Stimulated activated CD8-positive, alpha-beta memory T cell treated with anti-CD3 and anti-CD28 coated beads, Interleukin-7, amount 100 ng/mL, for 24 hours (primary cell): ENCODE data around the gene SLC2A13.

Source experiments
- DNase-seq: peaks from one replicate; pipeline ENCODE4 v3.0.0-alpha.2; 2020; ENCODE audit warnings: low read depth

SLC2A13 gene

DNA sequence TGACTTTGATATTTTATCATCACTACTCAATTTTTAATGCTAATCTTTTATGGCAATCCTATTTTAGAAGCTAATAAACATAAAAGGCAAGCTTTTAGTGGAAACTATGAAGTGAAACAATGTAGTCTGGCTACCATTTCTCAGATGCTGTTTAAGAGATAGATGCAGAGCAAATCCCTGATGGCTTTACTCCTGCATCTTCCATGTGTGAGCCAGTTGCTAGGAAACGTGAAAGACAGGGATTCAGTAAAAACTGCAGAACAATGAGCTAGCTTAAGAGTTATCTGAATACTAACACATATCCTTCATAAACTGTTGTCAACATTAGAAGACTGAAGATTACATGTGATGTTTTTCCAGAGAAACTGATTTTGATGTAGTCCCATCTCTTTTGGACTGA is 112.6 kb downstream of the SLC2A13 start:
- no peak for DNase-seq

DNA sequence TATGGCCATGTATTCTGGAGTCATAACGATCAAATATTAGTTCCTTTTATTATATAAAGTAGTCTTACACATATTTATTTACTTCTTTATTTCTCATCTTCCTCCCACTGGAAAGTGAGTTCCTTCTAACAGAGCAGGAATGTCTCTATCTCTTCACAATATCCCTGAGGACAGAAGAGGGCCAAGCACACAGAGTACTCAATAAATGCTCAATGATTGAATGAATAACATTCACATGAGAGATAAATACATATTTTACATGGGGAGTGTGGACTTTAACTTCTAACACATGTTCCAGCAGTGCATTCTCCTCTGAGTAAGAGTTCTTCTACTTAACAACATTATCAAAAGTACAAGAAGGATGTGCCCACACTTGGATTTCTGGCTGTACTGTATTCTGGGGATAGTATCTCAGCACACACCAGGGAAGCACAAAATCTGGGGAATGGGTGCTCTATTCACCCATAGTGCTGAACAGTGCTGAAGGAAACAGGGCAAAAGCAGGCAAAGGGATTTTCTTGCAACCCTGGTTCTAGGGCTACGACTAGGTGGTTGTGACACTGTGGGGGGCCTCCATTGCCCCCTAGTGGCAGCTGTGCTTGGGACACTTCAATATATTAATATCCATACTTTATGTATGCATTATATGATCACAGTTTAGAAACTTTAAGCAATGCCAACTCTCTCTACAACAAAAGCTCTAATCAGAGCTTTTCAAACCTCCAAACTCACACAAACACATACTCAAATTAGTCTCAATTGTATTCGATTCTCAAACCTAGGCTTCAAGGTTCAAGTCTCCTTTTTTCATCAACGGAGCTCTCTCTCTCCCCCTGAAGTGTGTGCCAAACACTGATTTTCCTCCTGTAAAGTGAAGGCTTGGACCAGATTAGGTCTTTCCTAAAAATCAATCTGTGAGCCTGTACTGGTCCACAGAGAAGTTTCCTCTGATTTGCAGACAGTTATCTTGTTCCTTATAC is 115.5 kb downstream of the SLC2A13 start:
- DNase-seq: peak; percentile 26

DNA sequence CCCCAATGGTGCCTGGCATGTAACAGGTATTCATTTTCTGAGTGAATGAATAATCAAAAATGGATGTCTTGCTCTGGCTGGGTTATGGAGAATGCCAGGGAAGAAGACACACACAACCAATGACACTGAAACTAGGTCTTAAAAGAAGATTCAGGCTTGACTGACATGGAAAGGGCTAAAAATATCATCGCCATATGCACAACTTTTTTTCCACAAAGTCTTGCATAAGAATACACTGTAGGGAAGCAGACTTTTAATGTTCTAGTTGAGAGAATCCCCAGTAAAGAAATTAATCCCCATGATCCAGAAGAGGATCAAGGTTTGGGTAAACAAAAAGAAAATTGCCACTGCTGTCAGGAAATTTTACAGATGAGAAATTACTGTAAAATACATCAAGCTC is 116.4 kb downstream of the SLC2A13 start:
- no peak for DNase-seq

DNA sequence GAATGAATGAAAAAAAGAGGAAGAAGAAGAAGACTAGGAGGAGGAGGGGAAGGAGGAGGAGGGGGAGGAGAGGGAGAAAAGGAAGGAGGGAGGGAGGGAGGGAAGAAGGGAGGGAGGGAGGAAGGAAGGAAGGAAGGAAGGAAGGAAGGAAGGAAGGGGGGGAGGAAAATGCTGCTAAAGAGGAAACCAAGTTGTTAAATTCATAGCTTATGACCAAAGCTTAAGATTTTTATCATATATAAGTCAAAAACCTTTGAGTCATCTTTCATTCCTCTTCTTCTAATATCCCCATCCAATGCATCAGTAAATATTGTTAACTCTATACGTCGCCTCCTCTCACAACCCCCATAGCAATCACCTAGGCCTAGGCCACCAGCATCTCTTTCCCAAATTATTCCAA is 117.3 kb downstream of the SLC2A13 start:
- DNase-seq: no peak

DNA sequence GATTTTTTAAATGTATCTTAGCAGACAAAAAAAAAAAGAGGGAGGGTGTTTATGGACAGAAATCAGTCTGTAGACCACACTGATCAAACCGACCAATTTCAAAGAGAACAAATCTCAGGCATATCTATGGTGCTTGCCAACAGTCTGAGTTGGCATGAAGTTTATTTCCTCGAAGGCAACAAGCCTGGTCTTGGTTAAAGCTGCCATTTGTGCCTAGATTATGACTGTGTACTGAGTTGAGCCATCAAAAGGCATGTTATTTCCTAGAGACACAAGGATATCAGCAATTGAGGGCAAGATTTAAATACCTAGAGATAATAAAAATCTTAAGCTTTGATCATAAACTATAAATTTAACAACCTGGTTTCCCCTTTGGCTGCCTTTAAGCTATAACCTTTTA is 119.2 kb downstream of the SLC2A13 start:
- DNase-seq: no peak

DNA sequence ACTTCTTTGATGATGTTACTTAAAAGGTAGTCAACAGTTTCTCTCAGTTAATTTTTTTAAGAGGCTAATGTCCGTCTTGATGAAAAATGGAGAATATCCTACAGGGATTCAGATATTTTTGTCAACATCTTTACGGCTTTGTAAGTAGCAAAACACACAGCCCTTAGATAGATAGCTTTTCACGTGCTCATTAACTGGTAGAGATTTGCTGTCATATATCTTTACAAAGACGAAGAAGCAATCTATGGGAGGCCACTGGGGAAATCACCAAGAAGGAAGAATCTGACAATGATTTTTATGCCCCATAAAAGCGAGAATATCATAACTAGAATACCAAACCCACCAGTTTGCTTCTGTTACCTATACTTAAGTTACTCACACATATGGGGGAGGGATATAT is 121.2 kb downstream of the SLC2A13 start:
- no peak for DNase-seq

DNA sequence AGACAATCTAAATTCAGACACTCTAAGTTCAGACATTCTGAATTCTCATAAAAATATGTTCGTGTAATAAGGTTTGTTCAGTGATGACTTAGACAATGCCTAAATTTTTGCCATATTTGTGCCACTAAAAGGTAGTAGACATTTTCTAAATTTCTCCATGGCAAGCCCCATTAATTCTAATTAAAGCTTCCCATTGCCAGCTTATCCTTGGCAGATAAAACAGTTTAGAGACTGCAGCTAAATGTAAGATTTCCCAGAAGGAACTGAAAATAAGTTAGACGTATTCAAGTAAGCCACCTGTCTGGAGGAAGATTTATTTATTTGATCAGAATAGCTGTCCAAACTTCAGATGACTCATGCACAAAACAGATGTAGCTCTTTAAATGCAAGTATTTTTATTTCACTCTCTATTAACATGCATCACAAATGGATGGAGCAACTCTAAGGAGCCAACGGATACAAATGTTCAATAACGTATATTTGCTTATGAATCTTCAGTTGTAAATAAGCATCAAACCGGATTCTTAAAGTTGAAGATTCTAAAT is 130.4 kb downstream of the SLC2A13 start:
- no peak for DNase-seq

DNA sequence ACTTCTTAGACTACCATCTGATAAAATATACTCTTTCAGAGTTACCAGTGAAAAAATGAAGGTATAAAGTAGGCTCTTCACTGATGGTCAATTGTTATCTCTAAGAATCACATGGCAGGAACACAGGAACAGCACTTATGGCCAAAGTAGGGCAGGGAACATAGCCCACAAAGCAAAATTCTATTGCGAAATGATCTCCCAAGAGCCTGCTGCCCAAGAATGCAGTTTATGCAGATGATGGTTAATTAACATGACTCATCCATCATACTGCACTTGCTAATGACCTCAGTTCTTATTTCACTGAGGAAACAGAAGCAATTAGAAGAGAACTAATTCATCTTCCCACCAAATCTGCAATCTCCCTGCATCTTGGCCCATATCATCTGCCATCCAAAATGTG is 133.8 kb downstream of the SLC2A13 start:
- no peak for DNase-seq

DNA sequence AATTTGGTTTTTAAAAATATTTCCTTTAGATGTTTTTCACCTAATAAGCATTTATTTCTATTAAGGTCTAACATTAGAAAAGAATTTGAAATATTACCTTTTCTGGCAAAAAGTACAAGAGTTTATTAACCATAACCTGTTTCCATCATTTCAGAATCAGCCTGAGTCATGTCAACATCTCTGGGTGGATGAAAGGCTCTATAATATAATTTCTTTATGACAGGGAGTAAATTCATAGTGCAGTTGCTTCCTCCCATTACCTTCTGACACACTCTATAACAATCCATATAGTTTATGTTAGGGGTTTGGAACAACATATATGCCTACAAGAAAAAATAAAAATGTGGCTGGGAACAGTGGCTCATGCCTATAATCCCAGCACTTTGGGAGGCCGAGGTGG is 134.5 kb downstream of the SLC2A13 start:
- no peak for DNase-seq

DNA sequence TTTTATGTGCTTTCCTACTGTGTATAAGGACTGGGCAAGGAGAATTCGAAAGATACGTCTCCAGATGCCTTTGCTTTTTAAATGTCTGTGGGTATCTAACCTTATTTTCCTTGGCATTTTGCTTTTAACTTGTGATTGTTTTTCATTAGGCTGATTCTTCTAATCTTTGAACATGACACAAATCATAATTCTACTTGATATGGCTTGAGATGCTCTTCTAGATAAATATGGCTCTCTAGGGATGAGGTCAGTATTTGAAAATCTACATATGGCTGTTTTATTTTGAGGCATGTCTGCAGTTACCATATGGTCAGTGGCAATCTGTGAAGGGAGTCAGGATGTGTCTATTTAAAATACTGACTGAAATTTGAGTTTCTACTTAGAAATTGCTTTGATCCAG is 139.2 kb downstream of the SLC2A13 start:
- DNase-seq: no peak

DNA sequence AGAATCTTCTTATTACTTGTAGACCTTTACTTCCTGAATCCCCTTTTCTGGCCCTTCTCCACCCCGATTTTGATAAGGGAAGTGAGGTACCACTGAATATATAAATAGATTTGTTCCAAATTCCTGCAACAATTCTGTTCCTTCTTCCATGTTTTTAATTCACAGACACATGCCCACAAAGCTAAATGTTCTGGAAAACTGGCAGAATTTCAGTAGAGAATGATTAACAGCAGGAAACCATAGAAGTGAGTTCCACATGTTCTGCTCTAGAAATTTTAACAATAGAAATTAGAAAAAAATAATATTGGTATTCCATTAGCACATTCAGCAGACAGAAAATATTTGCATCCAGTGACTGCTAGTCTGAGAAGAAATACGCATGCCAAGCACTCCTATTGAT is 139.6 kb downstream of the SLC2A13 start:
- no peak for DNase-seq

DNA sequence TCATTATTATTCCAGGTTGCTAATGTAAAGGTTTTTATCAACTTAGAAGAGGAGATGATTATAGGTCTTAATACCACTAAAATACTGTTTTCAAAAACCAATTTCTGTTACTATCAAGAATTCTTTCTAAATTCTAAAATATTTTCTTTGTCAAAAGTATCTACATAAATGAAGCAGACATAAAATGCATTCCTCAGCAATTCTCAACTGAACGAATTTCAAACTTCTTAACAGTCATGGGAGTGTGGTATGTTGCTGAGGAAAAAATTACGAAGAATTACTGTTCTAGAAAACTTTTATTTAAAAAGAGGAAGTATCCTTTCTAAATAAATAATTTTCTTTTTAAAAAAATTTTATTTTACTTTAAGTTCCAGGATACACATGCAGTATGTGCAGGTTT is 146.4 kb downstream of the SLC2A13 start:
- no peak for DNase-seq

DNA sequence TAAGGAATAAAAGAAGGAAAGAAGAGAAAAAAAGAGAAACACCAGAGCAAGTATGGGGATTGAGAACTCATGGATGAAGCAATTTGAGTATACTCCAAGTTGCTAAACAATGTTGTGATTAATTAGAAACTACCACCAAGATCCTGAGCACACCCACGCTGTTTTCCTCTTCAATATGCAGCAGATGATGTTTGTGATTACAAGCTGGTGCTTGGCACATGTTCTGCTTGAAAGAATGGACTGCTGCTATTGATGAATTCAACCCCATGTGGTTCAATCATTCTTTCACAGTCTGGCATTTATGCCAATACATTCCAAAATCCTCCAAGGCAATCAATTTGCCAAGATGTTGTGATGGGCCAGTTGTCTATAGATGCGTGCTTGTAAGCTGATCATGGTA is 146.8 kb downstream of the SLC2A13 start:
- DNase-seq: no peak

DNA sequence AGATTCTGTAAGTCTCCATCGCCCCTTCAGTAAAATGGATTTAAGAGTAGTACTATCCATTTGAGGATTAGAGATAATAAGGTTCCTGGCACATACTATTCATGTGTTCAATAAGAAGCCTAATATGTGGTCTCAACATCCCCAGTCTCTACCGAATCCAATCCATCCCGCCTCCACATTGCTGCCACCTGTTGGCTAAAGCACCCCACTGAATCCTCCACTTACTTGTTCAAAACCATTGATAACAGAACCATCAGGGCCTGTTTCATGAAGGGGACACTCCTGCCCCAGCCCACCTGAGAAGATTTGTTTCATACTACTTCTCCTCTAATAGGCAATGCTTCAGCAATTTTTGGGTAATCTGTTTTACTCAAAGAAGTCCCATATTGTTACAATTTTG is 147.5 kb downstream of the SLC2A13 start:
- no peak for DNase-seq

DNA sequence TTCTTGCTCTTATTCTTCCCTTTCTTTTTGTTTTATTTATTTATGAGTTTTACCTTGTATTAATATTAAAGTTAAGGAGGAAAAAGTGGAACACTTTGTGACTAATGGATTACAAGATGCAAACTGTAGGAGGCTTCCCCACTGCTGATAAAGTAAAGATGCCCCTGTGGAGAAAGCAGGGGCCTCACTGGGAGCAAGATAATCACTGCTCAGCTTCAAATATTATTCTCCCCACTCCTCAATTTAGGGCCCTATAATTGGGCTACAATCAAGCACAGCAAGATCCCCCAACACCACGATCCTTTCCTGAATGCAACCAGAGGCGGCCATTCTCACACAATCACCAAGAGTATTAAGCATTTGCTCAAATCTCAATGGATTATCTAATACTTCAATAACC is 149.2 kb downstream of the SLC2A13 start:
- DNase-seq: no peak

DNA sequence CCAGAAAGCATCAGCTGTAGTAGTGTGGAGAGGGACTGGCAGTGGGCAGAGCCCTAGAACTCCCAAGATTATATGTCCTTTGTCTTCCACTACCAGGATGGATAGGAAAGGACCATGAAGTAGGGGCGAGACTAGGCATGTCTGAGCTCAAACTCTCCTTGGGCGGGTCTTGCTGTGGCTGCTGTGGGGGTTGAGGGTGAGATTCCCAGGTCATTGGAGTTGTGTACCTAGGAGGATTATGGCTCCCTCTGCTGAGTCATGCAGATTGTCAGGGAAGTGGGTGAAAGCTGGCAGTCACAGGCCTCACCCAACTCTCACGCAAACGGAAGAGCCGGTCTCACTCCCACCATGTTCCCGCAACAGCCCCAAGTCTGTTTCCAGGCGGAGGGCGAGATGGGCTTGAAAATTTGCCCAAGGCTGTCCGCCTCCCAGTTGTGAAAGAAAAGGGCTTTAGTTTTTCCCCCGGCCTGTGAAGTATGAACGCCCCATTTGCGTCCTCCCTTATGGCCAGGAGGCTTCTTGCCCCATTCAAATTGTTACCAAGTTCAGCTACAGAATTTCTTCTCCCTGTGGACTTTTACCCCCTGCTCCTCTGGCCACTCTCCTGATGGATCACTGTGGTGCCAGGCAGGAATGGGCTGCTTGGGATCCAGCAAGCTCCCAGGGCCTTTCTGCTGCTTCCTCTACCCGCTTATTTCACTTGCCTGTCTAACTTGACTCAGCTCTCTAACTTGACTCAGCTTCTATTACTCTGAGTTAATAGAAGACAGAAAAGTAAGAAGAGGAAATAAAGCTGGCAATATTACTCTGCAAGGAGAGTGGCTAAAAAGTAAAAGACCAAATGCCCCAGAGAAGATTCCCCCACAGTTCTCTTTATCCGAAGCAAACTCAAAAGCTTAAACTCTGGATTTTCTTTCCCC is 159.3 kb downstream of the SLC2A13 start:
- DNase-seq: no peak

DNA sequence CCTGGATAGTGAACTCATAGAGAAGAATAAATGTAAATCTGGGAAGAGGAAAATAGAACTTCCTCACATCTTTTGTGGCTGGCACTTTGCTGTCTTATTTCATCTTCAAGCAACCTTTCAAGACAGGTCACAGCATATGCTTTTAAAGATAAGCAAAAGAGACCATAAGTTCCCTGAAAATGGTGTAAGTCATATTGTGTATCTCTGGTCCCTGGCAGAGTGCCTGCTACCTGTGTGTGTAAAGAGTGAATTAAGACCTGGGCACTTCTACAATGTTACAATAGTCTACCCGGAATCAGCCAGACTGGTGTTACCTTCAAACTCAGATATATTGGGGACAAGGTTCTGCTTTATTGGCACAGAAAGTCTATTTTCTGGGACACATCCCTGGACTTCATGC is 168.8 kb downstream of the SLC2A13 start:
- no peak for DNase-seq

DNA sequence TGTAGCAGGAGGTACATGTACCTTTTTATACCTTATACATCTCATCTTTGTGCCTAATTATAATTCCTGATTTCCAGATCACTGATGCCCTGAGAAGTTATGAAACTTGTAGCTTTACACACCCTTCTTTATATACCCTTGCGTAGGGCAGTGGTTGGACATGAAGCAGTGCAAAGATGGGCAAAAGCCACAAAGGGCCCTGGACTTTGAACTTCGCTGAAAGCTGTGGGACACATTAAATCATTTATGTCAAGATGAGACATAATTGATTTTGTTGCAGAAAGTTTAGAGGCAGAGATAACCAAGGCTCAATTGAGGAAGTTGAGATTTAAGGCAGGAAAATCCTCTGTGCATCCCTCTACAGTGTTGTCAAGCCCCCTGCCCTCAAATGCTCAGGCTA is 170.0 kb downstream of the SLC2A13 start:
- DNase-seq: no peak

DNA sequence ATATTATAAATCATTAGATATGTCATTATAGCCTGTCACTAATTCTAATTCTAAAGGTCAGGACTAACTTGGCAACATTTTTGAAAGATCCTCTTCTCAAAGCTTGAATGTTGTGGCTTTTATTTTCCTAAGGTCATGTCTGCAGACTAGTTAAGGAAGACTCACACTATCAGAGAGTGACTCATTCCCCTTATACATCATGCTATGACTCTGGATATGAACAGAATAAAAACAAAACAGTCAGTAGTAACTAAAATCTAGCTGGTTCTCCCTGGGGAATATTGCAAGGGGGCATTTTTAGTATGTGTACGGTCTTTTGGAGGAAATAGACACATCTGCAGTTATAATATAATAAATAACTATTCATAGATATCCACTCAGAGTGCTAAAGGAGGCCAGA is 170.6 kb downstream of the SLC2A13 start:
- no peak for DNase-seq

DNA sequence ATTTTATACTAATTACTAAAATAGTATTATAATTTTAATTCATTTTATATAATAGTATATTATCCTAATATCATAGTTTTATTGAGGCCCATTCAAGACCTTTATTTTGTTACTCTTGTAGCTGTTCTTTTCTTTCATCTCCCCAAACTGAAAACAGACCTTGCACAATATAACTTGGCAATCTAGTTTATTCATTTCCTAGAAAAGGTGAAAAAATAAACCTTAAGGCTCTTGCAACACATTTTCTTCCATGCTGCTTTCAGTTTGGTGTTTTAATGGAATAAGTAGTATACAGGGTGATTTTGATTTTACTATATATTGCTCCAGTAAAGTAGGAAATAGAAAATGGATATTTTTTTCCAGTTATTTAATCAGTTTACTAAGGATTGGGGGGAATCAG is 174.0 kb downstream of the SLC2A13 start:
- no peak for DNase-seq

DNA sequence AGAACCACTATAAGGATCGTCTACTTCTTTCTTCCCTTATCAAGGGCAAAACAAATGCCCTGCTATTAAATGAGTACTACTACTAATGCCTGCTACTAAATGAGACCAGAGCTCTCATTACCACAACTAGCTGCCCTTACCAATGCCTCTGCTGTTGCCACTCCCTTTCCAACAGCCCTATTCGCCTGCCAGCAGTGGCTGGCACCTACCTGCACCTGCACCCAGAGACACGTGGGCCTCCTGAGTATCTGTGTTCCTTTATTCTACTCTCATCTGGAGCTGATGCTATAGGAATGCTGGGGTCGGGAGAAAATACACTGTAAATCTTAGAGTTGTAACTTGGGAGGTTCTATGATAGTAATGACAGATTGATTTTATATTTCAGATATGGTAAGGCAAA is 174.7 kb downstream of the SLC2A13 start:
- no peak for DNase-seq

DNA sequence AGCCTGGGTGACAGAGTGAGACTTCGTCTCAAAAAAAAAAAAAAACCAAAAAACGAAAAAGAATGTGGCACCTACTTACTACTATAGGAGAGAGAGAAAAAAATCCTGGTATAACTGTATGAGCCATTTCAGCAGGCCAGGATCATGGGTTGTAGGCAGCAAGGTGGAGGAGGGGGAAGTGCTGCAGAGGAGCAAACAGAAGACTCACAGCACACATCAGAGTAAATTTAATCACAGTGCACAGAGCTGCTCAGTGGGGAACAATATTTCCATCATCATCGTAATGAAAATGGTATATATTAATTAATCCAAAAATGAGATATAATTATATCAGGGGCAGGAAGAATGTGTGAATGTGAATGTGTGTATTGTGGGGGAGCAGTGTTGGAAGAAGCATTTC is 175.8 kb downstream of the SLC2A13 start:
- DNase-seq: no peak
